H1 (cell line): ENCODE data around the gene TSPAN9. TPM values are rescaled to one million over a fixed set of nuclear protein-coding genes. Genes with fewer than 3 reads are reported as not detected.

Experiments
- CTCF ChIA-PET: fragments of 300-600 bp; sonication (Branson Sonifier 250); formaldehyde crosslinking; loops from one replicate; lab custom pipeline; 2021; ENCODE audit not compliant: partially characterized antibody; lab: Charles Lee
- POLR2A ChIA-PET: fragments of 300-600 bp; sonication (Branson Sonifier 250); formaldehyde crosslinking; loops from one replicate; lab custom pipeline; 2021; ENCODE audit warnings: inconsistent platforms; ENCODE audit not compliant: partially characterized antibody; lab: Charles Lee
- DNase-seq, 2 experiments: peaks; one replicate each; pipeline versions ENCODE4 v3.0.0 to v3.0.0-alpha.2; 2010 to 2022; ENCODE audit warnings: low spot score in 2 of 2, low read depth in 1 of 2, mixed read lengths in 1 of 2
- FAIRE-seq: peaks from 2 replicates; lab custom pipeline; 2011; peaks lifted over from hg19 to GRCh38; lab: Jason Lieb, UNC
- H2AFZ ChIP-seq: 2 replicates; pipeline ENCODE4 v1.8.1; 2012; ENCODE audit warnings: low read length, inconsistent platforms
- H2AK5ac ChIP-seq: 2 replicates; pipeline ENCODE4 v1.6.1; 2013; ENCODE audit warnings: low read depth, low read length
- H2BK120ac ChIP-seq: replicated peaks from 2 replicates; pipeline ENCODE3; 2013; ENCODE audit warnings: low read depth, low read length, inconsistent platforms
- H2BK12ac ChIP-seq: 2 replicates; pipeline ENCODE4 v1.6.1; 2013; ENCODE audit warnings: low read depth, low read length
- H2BK15ac ChIP-seq: 2 replicates; pipeline ENCODE4 v1.6.1; 2013; ENCODE audit warnings: low read length
- H2BK20ac ChIP-seq: 2 replicates; pipeline ENCODE4 v1.6.1; 2013; ENCODE audit warnings: low read length
- H2BK5ac ChIP-seq: 2 replicates; pipeline ENCODE4 v1.6.1; 2013; ENCODE audit warnings: low read depth, low read length
- H3K14ac ChIP-seq: 2 replicates; pipeline ENCODE4 v1.6.1; 2013; ENCODE audit warnings: inconsistent platforms; ENCODE audit not compliant: insufficient read length
- H3K18ac ChIP-seq: 2 replicates; pipeline ENCODE4 v1.6.1; 2013; ENCODE audit warnings: low read length; ENCODE audit errors: extremely low read depth
- H3K23ac ChIP-seq: 2 replicates; pipeline ENCODE4 v1.6.1; 2013; ENCODE audit warnings: inconsistent platforms; ENCODE audit not compliant: insufficient read length
- H3K23me2 ChIP-seq: 2 replicates; pipeline ENCODE4 v1.6.1; 2013; ENCODE audit warnings: low read depth, low read length
- H3K27ac ChIP-seq: 2 replicates; pipeline ENCODE4 v1.6.1; 2011; ENCODE audit warnings: low read depth, low read length, inconsistent platforms
- H3K27me3 ChIP-seq, 4 experiments: replicated peaks in 1 of 4; 1 replicate in 1 of 4; 2 replicates in 3 of 4; pipeline versions ENCODE4 v1.6.1 to v1.8.1; 2011 to 2013; ENCODE audit warnings: low read length in 3 of 4, mild to moderate bottlenecking in 3 of 4, inconsistent platforms in 2 of 4, mixed read lengths in 2 of 4, moderate library complexity in 1 of 4; ENCODE audit not compliant: control insufficient read depth in 3 of 4, insufficient read depth in 3 of 4; ENCODE audit errors: extremely low read depth in 1 of 4
- H3K36me3 ChIP-seq, 4 experiments: 2 replicates each; pipeline versions ENCODE4 v1.6.1 to v1.8.1; 2011 to 2013; ENCODE audit warnings: mild to moderate bottlenecking in 4 of 4, low read length in 3 of 4, moderate library complexity in 2 of 4, control low read depth in 1 of 4, inconsistent platforms in 1 of 4; ENCODE audit not compliant: insufficient read depth in 4 of 4, control insufficient read depth in 2 of 4
- H3K4ac ChIP-seq: replicated peaks from 2 replicates; pipeline ENCODE3; 2013; ENCODE audit warnings: low read length, low read depth, mixed read lengths, inconsistent platforms; ENCODE audit not compliant: insufficient read length
- H3K4me1 ChIP-seq, 4 experiments: replicated peaks in 1 of 4; 1 replicate in 1 of 4; 2 replicates in 3 of 4; pipeline versions ENCODE4 v1.6.1 to v1.8.1; 2011 to 2013; ENCODE audit warnings: low read length in 3 of 4, inconsistent platforms in 2 of 4, mixed read lengths in 1 of 4; ENCODE audit not compliant: insufficient read depth in 4 of 4, control insufficient read depth in 3 of 4
- H3K4me2 ChIP-seq, 2 experiments: 2 replicates each; pipeline versions ENCODE4 v1.6.1 to v1.8.1; 2011 to 2013; ENCODE audit warnings: low read depth in 2 of 2, low read length in 2 of 2, control low read depth in 1 of 2, inconsistent platforms in 1 of 2, mild to moderate bottlenecking in 1 of 2; ENCODE audit not compliant: insufficient read depth in 1 of 2
- H3K4me3 ChIP-seq, 4 experiments: fragments of 200-600, 300-600 bp in 1 of 4; sonication (generic), shearing (Covaris generic), sonication (Bioruptor Twin) in 1 of 4; 2 replicates each; pipeline versions ENCODE4 v1.5.1 to v1.8.1; 2011 to 2016; ENCODE audit warnings: low read length in 4 of 4, low read depth in 3 of 4, control low read depth in 2 of 4, inconsistent platforms in 2 of 4, mild to moderate bottlenecking in 2 of 4, mixed read lengths in 1 of 4, moderate library complexity in 1 of 4; ENCODE audit not compliant: insufficient read depth in 2 of 4; ENCODE audit errors: extremely low read depth in 1 of 4
- H3K56ac ChIP-seq: replicated peaks from 2 replicates; pipeline ENCODE3; 2013; ENCODE audit warnings: low read depth, mild to moderate bottlenecking, mixed read lengths, low read length, inconsistent platforms; ENCODE audit not compliant: insufficient read length
- H3K79me1 ChIP-seq: 2 replicates; pipeline ENCODE4 v1.6.1; 2013; ENCODE audit warnings: low read depth, low read length, control low read depth
- H3K79me2 ChIP-seq, 2 experiments: 2 replicates each; pipeline versions ENCODE4 v1.6.1 to v1.8.1; 2012 to 2013; ENCODE audit warnings: low read length in 2 of 2, mild to moderate bottlenecking in 2 of 2, inconsistent platforms in 1 of 2; ENCODE audit not compliant: insufficient read depth in 2 of 2, control insufficient read depth in 1 of 2
- H3K9ac ChIP-seq, 4 experiments: replicated peaks in 1 of 4; 1 replicate in 1 of 4; 2 replicates in 3 of 4; pipeline versions ENCODE4 v1.6.1 to v1.8.1; 2011 to 2013; ENCODE audit warnings: low read depth in 3 of 4, low read length in 3 of 4, control low read depth in 2 of 4, mild to moderate bottlenecking in 2 of 4, moderate library complexity in 2 of 4, inconsistent platforms in 1 of 4; ENCODE audit errors: extremely low read depth in 1 of 4
- H3K9me3 ChIP-seq, 2 experiments: 2 replicates each; pipeline versions ENCODE4 v1.6.1 to v1.8.1; 2012 to 2013; ENCODE audit warnings: mild to moderate bottlenecking in 2 of 2, moderate library complexity in 2 of 2, control low read depth in 1 of 2, inconsistent platforms in 1 of 2, low read depth in 1 of 2, low read length in 1 of 2, mixed read lengths in 1 of 2; ENCODE audit not compliant: insufficient read depth in 2 of 2
- H4K20me1 ChIP-seq, 2 experiments: replicated peaks in 1 of 2; 2 replicates each; pipeline versions ENCODE3 to v1.8.1; 2011 to 2013; ENCODE audit warnings: inconsistent platforms in 2 of 2, low read length in 2 of 2, mild to moderate bottlenecking in 1 of 2; ENCODE audit not compliant: insufficient read depth in 2 of 2, control insufficient read depth in 1 of 2
- H4K5ac ChIP-seq: 2 replicates; pipeline ENCODE4 v1.6.1; 2013; ENCODE audit warnings: low read length, low read depth, mixed read lengths, inconsistent platforms; ENCODE audit not compliant: insufficient read length
- H4K8ac ChIP-seq: 2 replicates; pipeline ENCODE4 v1.8.0; 2013; ENCODE audit warnings: mild to moderate bottlenecking, moderate library complexity, low read length, inconsistent platforms; ENCODE audit not compliant: insufficient read depth; ENCODE audit errors: extremely low read depth
- H4K91ac ChIP-seq: replicated peaks from 2 replicates; pipeline ENCODE3; 2013; ENCODE audit warnings: low read length, mixed read lengths, inconsistent platforms; ENCODE audit not compliant: insufficient read length
- ATF2 ChIP-seq: IDR thresholded peaks from 2 replicates; pipeline ENCODE4 v1.6.1; 2012; ENCODE audit warnings: low read length, inconsistent platforms
- BCL11A ChIP-seq, 2 experiments: IDR thresholded peaks; one replicate each; pipeline ENCODE4 v1.6.1; 2011; ENCODE audit warnings: low read depth in 2 of 2, low read length in 2 of 2, mild to moderate bottlenecking in 2 of 2
- MAFK ChIP-seq: IDR thresholded peaks from 2 replicates; pipeline ENCODE4 v1.6.1; 2012; ENCODE audit warnings: low read depth, mild to moderate bottlenecking, improper control_type of control experiment, low read length
- RFX5 ChIP-seq: IDR thresholded peaks from 2 replicates; pipeline ENCODE4 v1.6.1; 2011; ENCODE audit warnings: low read depth, low read length, improper control_type of control experiment, borderline replicate concordance
- RXRA ChIP-seq: IDR thresholded peaks from 2 replicates; pipeline ENCODE4 v1.6.1; 2011; ENCODE audit warnings: low read depth, mild to moderate bottlenecking, low read length, moderate library complexity; ENCODE audit not compliant: insufficient read depth
- SP2 ChIP-seq: IDR thresholded peaks from 2 replicates; pipeline ENCODE4 v1.6.1; 2012; ENCODE audit warnings: mild to moderate bottlenecking, low read length, inconsistent platforms
- SP4 ChIP-seq: IDR thresholded peaks from 2 replicates; pipeline ENCODE4 v1.6.1; 2012; ENCODE audit warnings: low read length, inconsistent platforms
- TAF7 ChIP-seq: optimal IDR thresholded peaks from 2 replicates; pipeline ENCODE3; 2011; ENCODE audit warnings: low read depth, mild to moderate bottlenecking, inconsistent platforms, low read length, moderate library complexity, borderline replicate concordance
- ZNF274 ChIP-seq: IDR thresholded peaks from 2 replicates; pipeline ENCODE4 v1.7.0; 2012; ENCODE audit warnings: low read length, borderline replicate concordance; ENCODE audit errors: extremely low read depth
- polyA plus RNA-seq, 7 experiments: library from polyadenylated mRNA; depleted of rRNA in 3 of 7; stranded (reverse) in 5 of 7; unstranded in 2 of 7; fragments of >200 nt in 5 of 7; fragments of 200-250 nt in 2 of 7; gene quantifications; 1 replicate in 5 of 7; 2 replicates in 1 of 7; 4 replicates in 1 of 7; pipeline versions ENCODE4 v1.2.1 to v1.2.3, GENCODE V29; 2011 to 2013; ENCODE audit warnings: missing spikeins in 2 of 7, mixed read lengths in 2 of 7
- total RNA-seq: library from RNA; stranded (reverse); fragmentation: NEBNext Ultra II Directional; extraction: Animal tissue kit (Norgen Biotek cat#: 25700); gene quantifications from 2 replicates; pipeline ENCODE4 v1.2.1, GENCODE V29; 2021

TSPAN9 gene
- total and polyA plus RNA-seq, 2 of the 8 experiments (the other 6 are each of a cell fraction or from before 2014, with no cell fraction given) = 11.5 to 29.1 TPM

DNA sequence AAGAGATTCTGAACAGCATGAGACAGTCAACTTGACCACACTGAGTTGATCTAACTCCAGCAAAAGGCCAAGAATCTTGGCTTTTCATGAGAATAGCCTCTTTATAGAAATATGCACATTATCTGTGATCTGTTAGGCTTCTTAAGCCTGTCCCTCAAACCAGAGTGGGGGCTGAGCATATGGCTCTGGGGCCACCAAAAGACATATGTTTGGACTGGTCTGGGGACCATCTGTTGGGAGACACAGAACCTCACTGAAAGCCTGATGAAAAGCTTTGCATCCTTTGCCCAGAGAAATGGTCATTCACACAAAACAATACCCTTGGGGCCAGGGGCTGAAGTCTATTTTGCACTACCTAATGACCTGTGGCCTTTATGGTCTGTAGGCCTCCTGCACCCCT, 248.6 kb downstream of the TSPAN9 start:
- Histone ChIP-seq H3K4ac (no peak overlapping the region), H3K27me3 (no peaks in the 10 kb centered on the region), H2BK20ac (no peak overlapping the region), H3K36me3 (no peaks in the 10 kb centered on the region), H3K79me1 (no peaks in the 10 kb centered on the region), H2BK120ac (no peak overlapping the region), H3K9ac (no peak overlapping the region), H4K91ac (no peak overlapping the region), H3K4me2 (no peak overlapping the region), H3K4me3 (no peak overlapping the region), H3K14ac (no peak overlapping the region), H3K4me1 (no peaks in the 10 kb centered on the region; a peak in 1 of 7 replicates), H3K9me3 (no peaks in the 10 kb centered on the region), H4K8ac (no peak overlapping the region), H3K23me2 (no peaks in the 10 kb centered on the region), H3K27ac (no peak overlapping the region), H2BK5ac (no peak overlapping the region), H4K5ac (no peak overlapping the region), H3K79me2 (no peaks in the 10 kb centered on the region), H3K23ac (no peak overlapping the region), H4K20me1 (no peaks in the 10 kb centered on the region), H2AFZ (no peak overlapping the region), H2BK15ac (no peak overlapping the region), H2AK5ac (no peak overlapping the region), H3K18ac (no peak overlapping the region), H3K56ac (no peak overlapping the region), H2BK12ac (no peak overlapping the region)
- CTCF ChIA-PET = interaction anchor here (0.9 to 16.4 kb wide), 27 partner anchors 9 to 486 kb away, joined by 3 to 216 read pairs (median 4); no protein-coding TSS in a partner anchor
- FAIRE-seq = no peak
- POLR2A ChIA-PET = interaction anchor here (1.2 kb wide), 1 partner anchor 125 kb away, joined by 3 read pairs; no protein-coding TSS in a partner anchor
- DNase-seq = no peak
- TF ChIP-seq SP4 (no peak), MAFK (no peak), RXRA (no peak), TAF7 (no peak), BCL11A (IDR thresholded peaks at IDR 0.05; ENCODE audit: low read depth in 2 of 2, low read length in 2 of 2) (no peak), RFX5 (no peak), ATF2 (no peak), ZNF274 (no peak), SP2 (no peak)
